Measurements from ENCODE around the gene CCDC136. TPM values are rescaled to one million over a fixed set of nuclear protein-coding genes. Genes with fewer than 3 reads are reported as not detected.
A peak's percentile ranks its signal among the peaks of the same experiment; 100 is the strongest.

The CCDC136 gene
- polyA plus RNA-seq, 1 donor = 11.3 TPM

DNA sequence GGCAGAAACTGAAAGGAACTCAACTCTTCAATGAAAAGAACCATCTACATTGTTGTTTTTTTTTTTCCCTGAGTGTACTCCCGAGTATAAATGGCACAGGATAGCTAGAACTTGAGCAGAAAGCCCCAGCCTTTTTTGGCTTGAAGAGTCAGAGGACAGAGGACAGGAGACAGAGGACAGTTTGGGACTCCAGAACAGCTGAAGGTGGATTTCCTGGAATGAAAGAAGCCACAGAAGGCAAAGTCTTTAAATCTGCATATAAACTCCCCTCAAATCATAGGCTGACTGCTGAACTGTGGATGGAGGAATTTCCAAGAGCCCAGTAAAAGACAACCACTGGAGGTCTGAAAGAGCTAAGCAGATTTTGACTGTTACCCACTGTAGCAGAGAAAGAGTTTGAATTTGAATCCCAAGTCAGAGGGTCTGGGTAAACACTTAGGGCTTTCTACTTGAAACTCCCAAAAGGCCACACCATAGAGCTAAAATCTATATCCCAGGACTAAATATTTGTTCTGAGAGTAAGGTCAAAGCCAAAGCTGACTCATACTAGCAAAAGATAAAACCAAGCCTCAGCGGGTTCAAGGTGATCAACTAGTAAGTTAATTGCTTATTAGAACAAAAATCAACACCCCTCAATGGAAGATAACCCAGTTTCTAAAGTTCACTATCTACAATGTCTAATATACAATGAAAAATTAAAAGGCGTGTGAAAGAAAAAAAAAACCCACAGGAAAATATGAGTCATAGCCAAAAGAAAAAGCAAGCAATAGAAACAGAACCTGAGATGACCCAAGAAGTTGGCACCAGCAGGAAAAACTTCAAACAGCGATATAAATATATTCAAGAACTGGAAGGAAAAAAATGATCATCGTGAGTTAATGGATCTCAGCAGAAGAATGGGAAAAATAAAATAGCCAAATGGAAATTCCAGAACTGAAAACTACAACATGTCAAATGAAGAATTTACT lies 14.3 kb upstream of the CCDC136 start:
- Histone ChIP-seq H3K36me3 (ENCODE audit: control insufficient read depth, insufficient read depth, low read length) (peaks cover 7% of the 10 kb centered on the region), H3K9me3 (ENCODE audit: control insufficient read depth, low read depth, low read length) (no peaks in the 10 kb centered on the region), H3K27me3 (ENCODE audit: control insufficient read depth, insufficient read depth, low read length) (no peaks in the 10 kb centered on the region), H3K27ac (ENCODE audit: low read length) (no peak overlapping the region), H3K4me3 (ENCODE audit: low read length) (no peak overlapping the region), H3K4me1 (ENCODE audit: control insufficient read depth, insufficient read depth, low read length) (no peaks in the 10 kb centered on the region)
- WGBS (ENCODE audit: insufficient coverage, low lambda C conversion rate) = 87% methylated on average over 4 of the region's 5 CpGs
- no peak for DNase-seq

DNA sequence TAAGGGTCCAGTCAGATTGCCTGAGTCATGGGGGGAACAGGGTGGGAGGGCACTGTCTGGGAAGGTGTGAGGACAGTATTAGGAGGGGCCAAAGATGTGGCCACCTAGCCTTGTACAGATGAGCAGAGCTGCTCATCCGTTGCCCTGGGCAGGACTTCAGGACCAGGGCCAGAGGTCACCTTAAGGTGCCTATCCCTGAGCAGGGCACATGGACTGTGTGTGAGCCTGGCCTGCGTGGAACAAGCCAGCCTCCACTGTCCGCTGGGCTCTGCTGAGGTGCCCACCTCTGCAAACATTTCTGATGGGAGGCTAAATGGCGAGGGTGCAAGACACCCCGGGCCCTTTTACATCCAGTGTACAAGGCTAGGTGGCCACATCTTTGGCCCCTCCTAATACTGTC lies 12.8 kb upstream of the CCDC136 start:
- DNase-seq = no peak
- no peak overlapping the region for H3K4me3 ChIP-seq (ENCODE audit: low read length)
- H3K4me1 ChIP-seq (ENCODE audit: control insufficient read depth, insufficient read depth, low read length) = no peaks in the 10 kb centered on the region
- H3K9me3 ChIP-seq (ENCODE audit: control insufficient read depth, low read depth, low read length) = no peaks in the 10 kb centered on the region
- no peak overlapping the region for H3K27ac ChIP-seq (ENCODE audit: low read length)
- H3K27me3 ChIP-seq (ENCODE audit: control insufficient read depth, insufficient read depth, low read length) = no peaks in the 10 kb centered on the region
- peaks cover 2% of the 10 kb centered on the region for H3K36me3 ChIP-seq (ENCODE audit: control insufficient read depth, insufficient read depth, low read length)
- WGBS (ENCODE audit: insufficient coverage, low lambda C conversion rate) = no CpG with 5 or more reads among the region's 5 CpGs

- H3K36me3 ChIP-seq (ENCODE audit: control insufficient read depth, insufficient read depth, low read length) = no peaks in the 10 kb centered on the region
- no peak overlapping the region for H3K27ac ChIP-seq (ENCODE audit: low read length)
- DNase-seq = peak in 1 of 2 donors; percentile 14
- H3K4me1 ChIP-seq (ENCODE audit: control insufficient read depth, insufficient read depth, low read length) = no peaks in the 10 kb centered on the region
- no peak overlapping the region for H3K4me3 ChIP-seq (ENCODE audit: low read length)
- no peaks in the 10 kb centered on the region for H3K27me3 ChIP-seq (ENCODE audit: control insufficient read depth, insufficient read depth, low read length)
- no peaks in the 10 kb centered on the region for H3K9me3 ChIP-seq (ENCODE audit: control insufficient read depth, low read depth, low read length)
- WGBS (ENCODE audit: insufficient coverage, low lambda C conversion rate) = no CpG with 5 or more reads among the region's 5 CpGs
These were observed 10.6 kb upstream of the CCDC136 start for GRCh38 chr7:128781126-128781525.

DNA sequence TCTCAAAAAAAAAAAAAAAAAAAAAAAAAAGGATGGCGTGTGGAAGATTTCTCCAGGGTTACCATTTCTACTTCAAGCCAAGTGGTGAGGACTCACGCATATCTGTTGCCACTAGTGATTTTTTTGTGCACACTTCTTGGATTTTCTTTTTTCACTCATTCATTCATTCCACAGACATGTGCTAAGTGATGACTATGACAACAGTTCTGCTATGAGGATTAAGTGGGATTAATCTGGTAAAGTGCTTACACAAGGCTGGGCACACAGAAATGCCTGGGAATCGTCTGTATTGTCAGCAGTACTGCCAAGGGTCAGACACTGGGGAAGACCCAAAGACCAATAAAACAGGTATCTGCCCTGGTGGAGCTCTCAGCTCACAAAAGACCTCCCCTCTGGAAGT lies 9.9 kb upstream of the CCDC136 start:
- Histone ChIP-seq H3K9me3 (ENCODE audit: control insufficient read depth, low read depth, low read length) (no peaks in the 10 kb centered on the region), H3K4me1 (ENCODE audit: control insufficient read depth, insufficient read depth, low read length) (no peaks in the 10 kb centered on the region), H3K4me3 (ENCODE audit: low read length) (no peak overlapping the region), H3K36me3 (ENCODE audit: control insufficient read depth, insufficient read depth, low read length) (no peaks in the 10 kb centered on the region), H3K27ac (ENCODE audit: low read length) (no peak overlapping the region), H3K27me3 (ENCODE audit: control insufficient read depth, insufficient read depth, low read length) (no peaks in the 10 kb centered on the region)
- DNase-seq = no peak
- 100% methylated on average over 1 of the region's 3 CpGs for WGBS (ENCODE audit: insufficient coverage, low lambda C conversion rate)

DNA sequence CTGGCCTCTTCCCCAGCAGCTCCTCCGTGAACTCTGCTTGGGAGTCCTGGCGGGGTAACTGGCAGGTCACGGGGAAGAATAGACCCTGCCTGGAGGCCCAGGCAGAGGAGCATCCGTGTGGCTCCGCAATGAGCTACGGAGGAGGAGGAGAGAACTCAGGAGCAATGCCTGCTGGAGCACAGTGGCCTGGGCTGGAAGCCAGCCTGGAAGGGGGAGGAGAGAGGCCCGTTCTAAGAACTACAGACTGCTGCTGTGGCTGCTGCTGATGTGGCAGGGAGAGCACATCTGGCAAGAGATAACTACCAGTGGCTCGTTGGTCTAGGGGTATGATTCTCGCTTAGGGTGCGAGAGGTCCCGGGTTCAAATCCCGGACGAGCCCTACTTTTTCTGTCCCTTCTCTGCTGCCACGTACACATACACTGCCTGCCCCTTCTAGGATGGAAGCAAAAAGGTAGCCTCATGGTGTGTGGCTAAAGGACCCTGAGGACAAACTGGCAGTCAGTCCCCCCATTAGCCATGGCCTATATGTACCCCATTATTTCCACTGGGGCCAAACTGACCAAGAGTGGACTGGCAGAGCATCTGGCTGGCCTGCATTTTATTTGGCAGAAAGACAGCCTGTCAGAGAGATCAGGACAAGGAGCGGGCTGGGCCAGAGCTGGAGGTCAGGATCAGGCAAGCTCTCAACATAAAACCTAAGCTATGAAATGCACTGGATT lies 8.5 kb upstream of the CCDC136 start:
- peak; percentile 52 to 53 for DNase-seq
- WGBS (ENCODE audit: insufficient coverage, low lambda C conversion rate) = no CpG with 5 or more reads among the region's 15 CpGs
- no peak overlapping the region for H3K4me3 ChIP-seq (ENCODE audit: low read length)
- H3K9me3 ChIP-seq (ENCODE audit: control insufficient read depth, low read depth, low read length) = no peaks in the 10 kb centered on the region
- H3K27ac ChIP-seq (ENCODE audit: low read length) = no peak overlapping the region
- no peaks in the 10 kb centered on the region for H3K36me3 ChIP-seq (ENCODE audit: control insufficient read depth, insufficient read depth, low read length)
- H3K27me3 ChIP-seq (ENCODE audit: control insufficient read depth, insufficient read depth, low read length) = no peaks in the 10 kb centered on the region
- H3K4me1 ChIP-seq (ENCODE audit: control insufficient read depth, insufficient read depth, low read length) = no peaks in the 10 kb centered on the region

DNA sequence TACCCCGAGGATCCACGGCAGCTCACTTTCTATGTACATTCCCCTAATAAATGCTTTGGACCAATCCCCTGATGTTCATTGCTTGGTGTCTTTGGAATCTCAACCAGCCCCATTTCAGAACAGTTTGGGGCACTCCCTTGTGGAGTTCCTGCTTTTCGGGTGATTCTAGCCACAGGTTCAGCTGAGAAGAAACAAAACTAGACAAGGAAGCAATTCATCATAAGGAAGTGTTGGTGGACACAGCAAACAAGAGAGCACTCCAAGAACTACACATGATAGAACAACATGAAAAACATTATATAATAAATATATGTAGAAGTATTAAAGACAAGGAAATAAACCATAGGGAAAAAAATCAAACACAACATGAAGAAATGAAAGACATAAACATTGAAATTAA lies 6.0 kb upstream of the CCDC136 start:
- no CpG with 5 or more reads among the region's 3 CpGs for WGBS (ENCODE audit: insufficient coverage, low lambda C conversion rate)
- Histone ChIP-seq H3K4me3 (ENCODE audit: low read length) (no peak overlapping the region), H3K9me3 (ENCODE audit: control insufficient read depth, low read depth, low read length) (no peaks in the 10 kb centered on the region), H3K27ac (ENCODE audit: low read length) (no peak overlapping the region), H3K27me3 (ENCODE audit: control insufficient read depth, insufficient read depth, low read length) (peaks cover 21% of the 10 kb centered on the region), H3K36me3 (ENCODE audit: control insufficient read depth, insufficient read depth, low read length) (no peaks in the 10 kb centered on the region), H3K4me1 (ENCODE audit: control insufficient read depth, insufficient read depth, low read length) (peaks cover 5% of the 10 kb centered on the region)
- no peak for DNase-seq

- H3K27ac ChIP-seq (ENCODE audit: low read length) = no peak overlapping the region
- no peaks in the 10 kb centered on the region for H3K36me3 ChIP-seq (ENCODE audit: control insufficient read depth, insufficient read depth, low read length)
- no peak overlapping the region for H3K4me3 ChIP-seq (ENCODE audit: low read length)
- 88% methylated on average over 1 of the region's 9 CpGs for WGBS (ENCODE audit: insufficient coverage, low lambda C conversion rate)
- peaks cover 39% of the 10 kb centered on the region for H3K27me3 ChIP-seq (ENCODE audit: control insufficient read depth, insufficient read depth, low read length)
- H3K9me3 ChIP-seq (ENCODE audit: control insufficient read depth, low read depth, low read length) = no peaks in the 10 kb centered on the region
- no peak for DNase-seq
- peaks cover 11% of the 10 kb centered on the region for H3K4me1 ChIP-seq (ENCODE audit: control insufficient read depth, insufficient read depth, low read length)
These were observed 3.0 kb upstream of the CCDC136 start for GRCh38 chr7:128788446-128789412.

DNA sequence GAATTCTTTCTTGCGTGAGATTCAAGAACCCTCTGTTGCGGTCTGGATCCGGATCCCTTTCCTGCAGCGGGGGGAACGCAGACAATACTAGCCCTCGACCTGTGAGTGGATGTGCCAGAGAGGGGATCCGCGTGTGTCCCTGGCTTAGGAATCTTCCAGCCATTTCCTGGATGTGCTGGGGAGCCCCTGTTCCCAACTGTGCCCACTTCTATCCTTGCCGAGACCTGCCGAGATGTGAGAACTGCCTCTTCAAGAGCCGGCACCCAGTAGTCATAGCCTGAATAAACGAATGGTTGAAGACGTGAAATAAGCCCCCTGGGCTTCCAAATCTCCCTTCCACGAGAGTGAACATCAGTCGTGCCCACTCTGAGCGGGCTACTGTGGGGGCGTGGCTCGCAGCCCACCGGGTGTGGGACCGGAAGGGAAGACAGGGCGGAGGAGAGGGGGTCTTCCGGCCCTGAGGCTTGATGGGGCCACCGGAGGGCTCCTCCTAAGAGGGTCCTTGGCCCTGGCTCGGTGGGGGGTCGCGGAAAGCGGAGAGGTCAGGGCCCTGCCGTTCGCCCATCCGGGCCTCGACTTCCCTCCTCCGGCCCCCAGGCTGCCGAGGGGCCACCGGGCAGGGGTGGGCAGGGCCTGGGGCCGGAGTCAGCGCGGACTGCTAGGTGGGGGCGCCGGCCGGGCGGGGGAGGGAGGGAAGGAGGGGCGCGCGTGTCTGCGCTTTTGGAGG lies 1.3 kb upstream of the CCDC136 start:
- Histone ChIP-seq H3K9me3 (ENCODE audit: control insufficient read depth, low read depth, low read length) (no peaks in the 10 kb centered on the region), H3K27me3 (ENCODE audit: control insufficient read depth, insufficient read depth, low read length) (peaks cover 43% of the 10 kb centered on the region), H3K4me1 (ENCODE audit: control insufficient read depth, insufficient read depth, low read length) (peaks cover 11% of the 10 kb centered on the region), H3K4me3 (ENCODE audit: low read length) (peak overlapping the region; percentile 81), H3K27ac (ENCODE audit: low read length) (no peak overlapping the region), H3K36me3 (ENCODE audit: control insufficient read depth, insufficient read depth, low read length) (no peaks in the 10 kb centered on the region)
- no CpG with 5 or more reads among the region's 45 CpGs for WGBS (ENCODE audit: insufficient coverage, low lambda C conversion rate)
- peak in 1 of 2 donors; percentile 26 for DNase-seq

DNA sequence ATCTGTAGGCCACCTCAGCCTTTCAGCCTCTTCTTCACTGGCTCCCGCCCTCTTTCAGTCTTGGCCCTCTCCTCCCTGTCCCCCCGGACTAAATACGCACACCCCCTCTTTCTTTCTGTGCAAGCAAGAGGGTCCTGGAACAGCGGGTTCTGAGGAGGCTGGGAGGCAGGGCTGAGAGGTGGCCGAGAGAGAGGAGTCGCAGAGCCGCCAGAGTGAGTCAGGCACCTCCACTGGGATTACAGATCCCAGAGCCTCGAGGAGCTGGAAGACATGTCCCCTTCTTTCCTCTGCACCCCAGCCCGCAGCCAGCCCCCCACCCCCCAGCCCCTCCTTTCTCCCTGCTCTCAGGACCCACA lies 182 bp downstream of the CCDC136 start:
- Histone ChIP-seq H3K4me1 (ENCODE audit: control insufficient read depth, insufficient read depth, low read length) (peaks cover 11% of the 10 kb centered on the region), H3K27ac (ENCODE audit: low read length) (no peak overlapping the region), H3K27me3 (ENCODE audit: control insufficient read depth, insufficient read depth, low read length) (peaks cover 43% of the 10 kb centered on the region), H3K36me3 (ENCODE audit: control insufficient read depth, insufficient read depth, low read length) (no peaks in the 10 kb centered on the region), H3K4me3 (ENCODE audit: low read length) (peak overlapping the region; percentile 59), H3K9me3 (ENCODE audit: control insufficient read depth, low read depth, low read length) (no peaks in the 10 kb centered on the region)
- DNase-seq = no peak
- no CpG with 5 or more reads among the region's 9 CpGs for WGBS (ENCODE audit: insufficient coverage, low lambda C conversion rate)

Measured in large intestine (tissue), 3 donors.